Colonic mucosa (tissue), 4 donors: ENCODE data around the gene GNAQ. TPM values are rescaled to one million over a fixed set of nuclear protein-coding genes. Genes with fewer than 3 reads are reported as not detected.

Source experiments
- DNase-seq: peaks from one replicate; pipeline ENCODE4 v3.0.0-alpha.2; 2020
- H3K27ac ChIP-seq: fragments of 200-600 bp; one replicate; pipeline ENCODE4 v1.8.0; 2021
- H3K27me3 ChIP-seq: fragments of 200-600 bp; one replicate; pipeline ENCODE4 v1.8.0; 2021
- H3K36me3 ChIP-seq: fragments of 200-600 bp; one replicate; pipeline ENCODE4 v1.8.0; 2021
- H3K4me1 ChIP-seq: fragments of 200-600 bp; one replicate; pipeline ENCODE4 v1.8.0; 2021; ENCODE audit warnings: mild to moderate bottlenecking
- H3K4me3 ChIP-seq: fragments of 200-600 bp; one replicate; pipeline ENCODE4 v1.8.0; 2021
- H3K9ac ChIP-seq, 2 donors: one replicate each; pipeline ENCODE4 v1.7.0; 2013; ENCODE audit warnings: control low read depth in 2 of 2, low read depth in 2 of 2, low read length in 2 of 2
- H3K9me3 ChIP-seq: fragments of 200-600 bp; one replicate; pipeline ENCODE4 v1.8.0; 2021
- CTCF ChIP-seq: fragments of 200-600 bp; IDR thresholded peaks from one replicate; pipeline ENCODE4 v1.8.0; 2022; ENCODE audit warnings: antibody characterized with exemption, mild to moderate bottlenecking
- intact Hi-C: fragments of 100-400 bp; cut with DNase I; formaldehyde crosslinking; loops from one replicate; pipeline ENCODE4 v1.14.1; 2022
- total RNA-seq, 2 donors: library from RNA; stranded (reverse); fragmentation: NEBNext Ultra II Directional in 1 of 2; extraction: Animal tissue kit (Norgen Biotek cat#: 25700) in 1 of 2; gene quantifications; one replicate each; pipeline ENCODE4 v1.2.1, GENCODE V29; 2021
- donor health status: healthy.
- donor health status: DM: no; HTN: no; CAD: no.
- donor health status: DM: no; HTN: no; CAD: no.

GNAQ gene
- total RNA-seq, 2 donors from 2014 or later, result 75.6 to 105 TPM

DNA sequence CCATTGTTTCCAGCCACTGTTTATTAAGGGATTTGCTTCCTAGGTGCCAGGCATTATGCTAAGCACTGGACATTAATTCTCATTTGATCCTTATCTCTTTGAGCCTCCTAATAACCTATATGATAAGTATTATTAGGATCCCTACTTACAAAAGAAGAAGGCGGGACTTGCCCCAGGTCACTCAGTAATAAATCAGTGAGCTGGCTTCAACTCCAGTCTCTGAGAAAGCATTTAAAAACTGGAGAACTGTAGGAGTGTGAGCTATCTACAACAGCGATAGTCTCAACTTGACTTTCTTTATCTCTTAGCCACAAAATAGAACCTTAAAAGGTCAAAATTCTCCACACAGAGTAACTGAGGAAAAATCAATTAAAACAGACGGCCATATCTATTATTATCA is 155.0 kb downstream of the GNAQ start:
- Histone ChIP-seq H3K4me1 (peaks cover 21% of the 10 kb centered on the region), H3K9me3 (no peaks in the 10 kb centered on the region), H3K27ac (no peak overlapping the region), H3K9ac (no peak overlapping the region), H3K4me3 (no peak overlapping the region), H3K36me3 (no peaks in the 10 kb centered on the region), H3K27me3 (no peaks in the 10 kb centered on the region)
- TF ChIP-seq CTCF, result no peak
- no peak for DNase-seq
- intact Hi-C loops, result no loop called here

DNA sequence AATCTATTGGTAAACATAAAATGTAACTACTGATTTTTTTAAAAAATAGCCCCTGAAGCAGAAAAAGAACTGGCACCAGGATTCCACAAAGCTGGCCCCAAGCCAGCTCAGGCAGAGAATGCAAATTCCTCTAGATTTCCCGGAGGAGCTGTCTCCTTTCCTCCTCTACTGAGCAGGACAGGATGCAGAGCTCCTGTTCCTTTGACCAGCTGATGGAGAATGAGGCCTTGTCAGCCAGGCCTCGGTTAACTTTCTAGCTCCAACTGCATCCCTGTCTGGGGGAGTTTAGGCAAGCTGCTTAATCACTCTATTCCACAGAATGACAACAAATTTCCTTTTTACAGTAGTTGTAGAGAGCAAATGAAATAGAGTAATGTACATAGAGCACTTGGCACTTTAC is 155.5 kb downstream of the GNAQ start:
- Histone ChIP-seq H3K4me1 (peaks cover 21% of the 10 kb centered on the region), H3K4me3 (no peak overlapping the region), H3K36me3 (no peaks in the 10 kb centered on the region), H3K9me3 (no peaks in the 10 kb centered on the region), H3K27ac (no peak overlapping the region), H3K27me3 (no peaks in the 10 kb centered on the region), H3K9ac (no peak overlapping the region)
- TF ChIP-seq CTCF, result no peak
- DNase-seq, result no peak
- intact Hi-C loops, result no loop called here

- TF ChIP-seq CTCF, result no peak
These were observed 158.7 kb downstream of the GNAQ start for GRCh38 chr9:77872863-77873262.

DNA sequence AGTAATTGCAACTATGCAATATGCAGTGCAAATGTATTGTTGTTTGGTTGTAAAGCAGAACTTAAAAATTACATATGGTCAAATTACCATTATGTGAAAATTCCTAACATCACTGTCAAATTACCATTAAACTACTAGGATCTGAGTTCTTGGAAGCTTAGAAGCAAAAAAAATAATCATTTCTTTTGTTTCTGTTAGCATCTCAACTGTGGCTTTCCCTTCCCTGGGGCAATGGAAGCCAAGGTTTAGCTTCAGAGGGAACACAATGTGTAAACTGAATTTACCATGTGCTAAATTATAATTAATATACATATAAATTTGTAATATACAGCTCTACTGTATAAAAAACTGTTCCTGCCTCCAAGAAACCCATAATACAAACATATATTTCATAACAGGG is 159.4 kb downstream of the GNAQ start:
- no peak for DNase-seq
- Histone ChIP-seq H3K9me3 (no peaks in the 10 kb centered on the region), H3K4me3 (no peak overlapping the region), H3K36me3 (no peaks in the 10 kb centered on the region), H3K4me1 (peaks cover 21% of the 10 kb centered on the region), H3K27ac (no peak overlapping the region), H3K27me3 (no peaks in the 10 kb centered on the region), H3K9ac (no peak overlapping the region)
- intact Hi-C loops, result no loop called here
- TF ChIP-seq CTCF, result no peak

More at GRCh38 chr9:77872863-77873262, 158.7 kb downstream of the GNAQ start:
- H3K27me3 ChIP-seq, result no peaks in the 10 kb centered on the region
- no peaks in the 10 kb centered on the region for H3K36me3 ChIP-seq
- intact Hi-C loops, result no loop called here
- no peak overlapping the region for H3K9ac ChIP-seq
- no peak overlapping the region for H3K27ac ChIP-seq
- H3K9me3 ChIP-seq, result no peaks in the 10 kb centered on the region
- peaks cover 21% of the 10 kb centered on the region for H3K4me1 ChIP-seq
- no peak overlapping the region for H3K4me3 ChIP-seq
- DNase-seq, result no peak

DNA sequence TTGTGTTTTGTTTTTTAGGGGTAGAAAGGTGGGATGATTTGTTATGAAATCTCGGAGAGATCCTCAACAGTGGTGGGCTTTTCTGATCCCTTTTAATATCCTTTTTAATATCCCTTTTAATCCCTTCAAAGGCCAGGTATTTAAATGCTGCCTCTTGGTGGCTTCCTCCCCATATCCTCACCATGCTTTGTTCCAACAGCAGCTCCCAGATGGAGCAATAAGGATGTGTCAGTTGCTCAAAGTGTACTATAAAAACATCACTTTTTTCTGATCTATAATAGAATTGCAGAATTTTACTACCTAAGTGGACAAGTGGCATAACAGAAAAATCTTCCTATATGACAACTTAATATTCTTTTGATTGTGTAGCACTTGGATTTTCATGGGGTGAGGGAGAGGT is 160.1 kb downstream of the GNAQ start:
- Histone ChIP-seq H3K9ac (no peak overlapping the region), H3K9me3 (no peaks in the 10 kb centered on the region), H3K4me1 (peaks cover 19% of the 10 kb centered on the region), H3K36me3 (no peaks in the 10 kb centered on the region), H3K27me3 (no peaks in the 10 kb centered on the region), H3K27ac (no peak overlapping the region), H3K4me3 (no peak overlapping the region)
- no peak for TF ChIP-seq CTCF
- intact Hi-C loops, result no loop called here
- no peak for DNase-seq

DNA sequence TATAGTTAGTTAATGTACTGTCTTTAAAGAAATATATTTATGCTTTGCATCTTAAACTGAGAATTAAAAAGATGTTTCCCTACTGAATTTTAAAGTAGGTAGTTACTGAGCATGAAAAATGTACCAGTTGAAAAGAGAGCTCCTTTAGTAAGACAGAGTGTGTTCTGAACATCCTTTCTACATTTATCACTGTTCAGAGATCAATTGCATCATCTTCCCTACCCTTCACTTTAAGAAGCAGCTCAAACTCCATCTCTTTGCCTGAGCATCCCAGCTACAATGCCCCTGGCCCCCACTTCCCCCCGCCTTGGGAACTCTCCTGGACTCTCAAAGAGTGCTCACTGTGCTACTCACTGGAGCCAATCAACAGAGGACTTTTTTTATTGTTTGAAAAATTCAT is 164.7 kb downstream of the GNAQ start:
- Histone ChIP-seq H3K9me3 (no peaks in the 10 kb centered on the region), H3K4me1 (peaks cover 10% of the 10 kb centered on the region), H3K9ac (no peak overlapping the region), H3K36me3 (no peaks in the 10 kb centered on the region), H3K4me3 (no peak overlapping the region), H3K27ac (no peak overlapping the region), H3K27me3 (no peaks in the 10 kb centered on the region)
- no peak for TF ChIP-seq CTCF
- intact Hi-C loops, result no loop called here
- DNase-seq, result no peak
